ENCODE results near the gene KLF9.

KLF9 gene

GRCh38 chr9:70444904-70445303 lies 30.4 kb upstream of the KLF9 start:
- no peaks in the 10 kb centered on the region for H3K4me1 ChIP-seq (ENCODE audit: control insufficient read depth in 1 of 2, insufficient read depth in 2 of 2, low read length in 2 of 2)
- H3K36me3 ChIP-seq (ENCODE audit: control insufficient read depth in 1 of 2, insufficient read depth in 2 of 2, low read length in 2 of 2) = no peaks in the 10 kb centered on the region
- H3K27me3 ChIP-seq (ENCODE audit: control insufficient read depth in 1 of 2, insufficient read depth in 2 of 2, low read length in 2 of 2) = no peaks in the 10 kb centered on the region
- H3K27ac ChIP-seq (ENCODE audit: low read depth, low read length) = no peak overlapping the region
- H3K9ac ChIP-seq (ENCODE audit: low read depth in 1 of 2, low read length in 2 of 2) = no peak overlapping the region
- H3K4me3 ChIP-seq (ENCODE audit: low read depth in 1 of 2, low read length in 2 of 2) = no peak overlapping the region
- H3K9me3 ChIP-seq (ENCODE audit: control insufficient read depth in 1 of 2, low read length in 2 of 2) = no peaks in the 10 kb centered on the region

- Histone ChIP-seq H3K27ac (ENCODE audit: low read depth, low read length) (no peak overlapping the region), H3K9ac (ENCODE audit: low read depth in 1 of 2, low read length in 2 of 2) (no peak overlapping the region), H3K4me3 (ENCODE audit: low read depth in 1 of 2, low read length in 2 of 2) (no peak overlapping the region), H3K4me1 (ENCODE audit: control insufficient read depth in 1 of 2, insufficient read depth in 2 of 2, low read length in 2 of 2) (peaks cover 0 to 4% of the 10 kb centered on the region in 2 donors), H3K36me3 (ENCODE audit: control insufficient read depth in 1 of 2, insufficient read depth in 2 of 2, low read length in 2 of 2) (no peaks in the 10 kb centered on the region), H3K9me3 (ENCODE audit: control insufficient read depth in 1 of 2, low read length in 2 of 2) (no peaks in the 10 kb centered on the region), H3K27me3 (ENCODE audit: control insufficient read depth in 1 of 2, insufficient read depth in 2 of 2, low read length in 2 of 2) (no peaks in the 10 kb centered on the region)
These were observed 27.9 kb upstream of the KLF9 start for GRCh38 chr9:70442328-70442848.

GRCh38 chr9:70441622-70442021 lies 27.2 kb upstream of the KLF9 start:
- H3K9me3 ChIP-seq (ENCODE audit: control insufficient read depth in 1 of 2, low read length in 2 of 2) = no peaks in the 10 kb centered on the region
- peaks cover 0 to 4% of the 10 kb centered on the region in 2 donors for H3K4me1 ChIP-seq (ENCODE audit: control insufficient read depth in 1 of 2, insufficient read depth in 2 of 2, low read length in 2 of 2)
- H3K9ac ChIP-seq (ENCODE audit: low read depth in 1 of 2, low read length in 2 of 2) = no peak overlapping the region
- H3K27ac ChIP-seq (ENCODE audit: low read depth, low read length) = no peak overlapping the region
- no peaks in the 10 kb centered on the region for H3K36me3 ChIP-seq (ENCODE audit: control insufficient read depth in 1 of 2, insufficient read depth in 2 of 2, low read length in 2 of 2)
- H3K27me3 ChIP-seq (ENCODE audit: control insufficient read depth in 1 of 2, insufficient read depth in 2 of 2, low read length in 2 of 2) = no peaks in the 10 kb centered on the region
- no peak overlapping the region for H3K4me3 ChIP-seq (ENCODE audit: low read depth in 1 of 2, low read length in 2 of 2)

GRCh38 chr9:70439991-70440706 lies 25.7 kb upstream of the KLF9 start:
- Histone ChIP-seq H3K4me3 (ENCODE audit: low read depth in 1 of 2, low read length in 2 of 2) (no peak overlapping the region), H3K4me1 (ENCODE audit: control insufficient read depth in 1 of 2, insufficient read depth in 2 of 2, low read length in 2 of 2) (peaks cover 0 to 4% of the 10 kb centered on the region in 2 donors), H3K9me3 (ENCODE audit: control insufficient read depth in 1 of 2, low read length in 2 of 2) (no peaks in the 10 kb centered on the region), H3K27me3 (ENCODE audit: control insufficient read depth in 1 of 2, insufficient read depth in 2 of 2, low read length in 2 of 2) (no peaks in the 10 kb centered on the region), H3K36me3 (ENCODE audit: control insufficient read depth in 1 of 2, insufficient read depth in 2 of 2, low read length in 2 of 2) (no peaks in the 10 kb centered on the region), H3K27ac (ENCODE audit: low read depth, low read length) (no peak overlapping the region), H3K9ac (ENCODE audit: low read depth in 1 of 2, low read length in 2 of 2) (no peak overlapping the region)

GRCh38 chr9:70438341-70438928 lies 24.0 kb upstream of the KLF9 start:
- no peaks in the 10 kb centered on the region for H3K27me3 ChIP-seq (ENCODE audit: control insufficient read depth in 1 of 2, insufficient read depth in 2 of 2, low read length in 2 of 2)

GRCh38 chr9:70435948-70436347 lies 21.5 kb upstream of the KLF9 start:
- H3K36me3 ChIP-seq (ENCODE audit: control insufficient read depth in 1 of 2, insufficient read depth in 2 of 2, low read length in 2 of 2) = no peaks in the 10 kb centered on the region
- H3K27ac ChIP-seq (ENCODE audit: low read depth, low read length) = no peak overlapping the region
- H3K4me1 ChIP-seq (ENCODE audit: control insufficient read depth in 1 of 2, insufficient read depth in 2 of 2, low read length in 2 of 2) = peaks cover 0 to 4% of the 10 kb centered on the region in 2 donors
- H3K9ac ChIP-seq (ENCODE audit: low read depth in 1 of 2, low read length in 2 of 2) = no peak overlapping the region
- no peak overlapping the region for H3K4me3 ChIP-seq (ENCODE audit: low read depth in 1 of 2, low read length in 2 of 2)
- H3K27me3 ChIP-seq (ENCODE audit: control insufficient read depth in 1 of 2, insufficient read depth in 2 of 2, low read length in 2 of 2) = no peaks in the 10 kb centered on the region
- H3K9me3 ChIP-seq (ENCODE audit: control insufficient read depth in 1 of 2, low read length in 2 of 2) = no peaks in the 10 kb centered on the region

More at GRCh38 chr9:70438341-70438928, 24.0 kb upstream of the KLF9 start:
- Histone ChIP-seq H3K4me1 (ENCODE audit: control insufficient read depth in 1 of 2, insufficient read depth in 2 of 2, low read length in 2 of 2) (peaks cover 0 to 4% of the 10 kb centered on the region in 2 donors), H3K9me3 (ENCODE audit: control insufficient read depth in 1 of 2, low read length in 2 of 2) (no peaks in the 10 kb centered on the region), H3K4me3 (ENCODE audit: low read depth in 1 of 2, low read length in 2 of 2) (no peak overlapping the region), H3K9ac (ENCODE audit: low read depth in 1 of 2, low read length in 2 of 2) (no peak overlapping the region), H3K27ac (ENCODE audit: low read depth, low read length) (no peak overlapping the region), H3K36me3 (ENCODE audit: control insufficient read depth in 1 of 2, insufficient read depth in 2 of 2, low read length in 2 of 2) (no peaks in the 10 kb centered on the region)

- Histone ChIP-seq H3K27me3 (ENCODE audit: control insufficient read depth in 1 of 2, insufficient read depth in 2 of 2, low read length in 2 of 2) (no peaks in the 10 kb centered on the region), H3K9me3 (ENCODE audit: control insufficient read depth in 1 of 2, low read length in 2 of 2) (no peaks in the 10 kb centered on the region), H3K9ac (ENCODE audit: low read depth in 1 of 2, low read length in 2 of 2) (no peak overlapping the region), H3K4me1 (ENCODE audit: control insufficient read depth in 1 of 2, insufficient read depth in 2 of 2, low read length in 2 of 2) (no peaks in the 10 kb centered on the region), H3K4me3 (ENCODE audit: low read depth in 1 of 2, low read length in 2 of 2) (no peak overlapping the region), H3K27ac (ENCODE audit: low read depth, low read length) (no peak overlapping the region), H3K36me3 (ENCODE audit: control insufficient read depth in 1 of 2, insufficient read depth in 2 of 2, low read length in 2 of 2) (no peaks in the 10 kb centered on the region)
These were observed 15.4 kb upstream of the KLF9 start for GRCh38 chr9:70429899-70430298.

GRCh38 chr9:70428781-70429180 lies 14.3 kb upstream of the KLF9 start:
- Histone ChIP-seq H3K4me3 (ENCODE audit: low read depth in 1 of 2, low read length in 2 of 2) (no peak overlapping the region), H3K27me3 (ENCODE audit: control insufficient read depth in 1 of 2, insufficient read depth in 2 of 2, low read length in 2 of 2) (no peaks in the 10 kb centered on the region), H3K9ac (ENCODE audit: low read depth in 1 of 2, low read length in 2 of 2) (no peak overlapping the region), H3K36me3 (ENCODE audit: control insufficient read depth in 1 of 2, insufficient read depth in 2 of 2, low read length in 2 of 2) (no peaks in the 10 kb centered on the region), H3K9me3 (ENCODE audit: control insufficient read depth in 1 of 2, low read length in 2 of 2) (no peaks in the 10 kb centered on the region), H3K27ac (ENCODE audit: low read depth, low read length) (no peak overlapping the region), H3K4me1 (ENCODE audit: control insufficient read depth in 1 of 2, insufficient read depth in 2 of 2, low read length in 2 of 2) (no peaks in the 10 kb centered on the region)

- H3K36me3 ChIP-seq (ENCODE audit: control insufficient read depth in 1 of 2, insufficient read depth in 2 of 2, low read length in 2 of 2) = no peaks in the 10 kb centered on the region
- no peak overlapping the region for H3K9ac ChIP-seq (ENCODE audit: low read depth in 1 of 2, low read length in 2 of 2)
- H3K4me1 ChIP-seq (ENCODE audit: control insufficient read depth in 1 of 2, insufficient read depth in 2 of 2, low read length in 2 of 2) = peaks cover 0 to 2% of the 10 kb centered on the region in 2 donors
- H3K4me3 ChIP-seq (ENCODE audit: low read depth in 1 of 2, low read length in 2 of 2) = no peak overlapping the region
- no peaks in the 10 kb centered on the region for H3K9me3 ChIP-seq (ENCODE audit: control insufficient read depth in 1 of 2, low read length in 2 of 2)
- H3K27ac ChIP-seq (ENCODE audit: low read depth, low read length) = no peak overlapping the region
- no peaks in the 10 kb centered on the region for H3K27me3 ChIP-seq (ENCODE audit: control insufficient read depth in 1 of 2, insufficient read depth in 2 of 2, low read length in 2 of 2)
These were observed 12.9 kb upstream of the KLF9 start for GRCh38 chr9:70427161-70427945.

GRCh38 chr9:70425192-70425591 lies 10.7 kb upstream of the KLF9 start:
- H3K27ac ChIP-seq (ENCODE audit: low read depth, low read length) = no peak overlapping the region
- no peaks in the 10 kb centered on the region for H3K9me3 ChIP-seq (ENCODE audit: control insufficient read depth in 1 of 2, low read length in 2 of 2)
- H3K27me3 ChIP-seq (ENCODE audit: control insufficient read depth in 1 of 2, insufficient read depth in 2 of 2, low read length in 2 of 2) = no peaks in the 10 kb centered on the region
- no peak overlapping the region for H3K4me3 ChIP-seq (ENCODE audit: low read depth in 1 of 2, low read length in 2 of 2)
- no peak overlapping the region for H3K9ac ChIP-seq (ENCODE audit: low read depth in 1 of 2, low read length in 2 of 2)
- no peaks in the 10 kb centered on the region for H3K36me3 ChIP-seq (ENCODE audit: control insufficient read depth in 1 of 2, insufficient read depth in 2 of 2, low read length in 2 of 2)
- H3K4me1 ChIP-seq (ENCODE audit: control insufficient read depth in 1 of 2, insufficient read depth in 2 of 2, low read length in 2 of 2) = peaks cover 14 to 23% of the 10 kb centered on the region in 2 donors
